Hepatocyte (in vitro differentiated cells): Measurements from ENCODE around the gene TLE6. TPM values are rescaled to one million over a fixed set of nuclear protein-coding genes. Genes with fewer than 3 reads are reported as not detected.
A peak's percentile ranks its signal among the peaks of the same experiment; 100 is the strongest.

Source experiments
- DNase-seq: peaks from one replicate; pipeline ENCODE4 v3.0.0-alpha.2; 2016; ENCODE audit warnings: low spot score
- H2AFZ ChIP-seq: fragments of 200-600 bp; sonication (generic); 2 replicates; pipeline ENCODE4 v1.6.0; 2016; ENCODE audit warnings: antibody characterized with exemption, mild to moderate bottlenecking
- H3K27ac ChIP-seq: fragments of 200-600 bp; sonication (generic); 2 replicates; pipeline ENCODE4 v1.5.1; 2016; ENCODE audit warnings: mild to moderate bottlenecking
- H3K27me3 ChIP-seq: fragments of 200-600 bp; sonication (generic); 2 replicates; pipeline ENCODE4 v1.6.1; 2016
- H3K36me3 ChIP-seq: fragments of 200-600 bp; sonication (generic); replicated peaks from 2 replicates; pipeline ENCODE4 v1.5.1; 2016; ENCODE audit warnings: low read depth; ENCODE audit not compliant: insufficient read depth
- H3K4me1 ChIP-seq: fragments of 200-600 bp; sonication (generic); 2 replicates; pipeline ENCODE4 v1.5.1; 2016; ENCODE audit warnings: mild to moderate bottlenecking, moderate library complexity; ENCODE audit not compliant: insufficient read depth
- H3K4me2 ChIP-seq: fragments of 200-600 bp; sonication (generic); 2 replicates; pipeline ENCODE4 v1.6.0; 2016
- H3K4me3 ChIP-seq: fragments of 200-600 bp; sonication (generic); 2 replicates; pipeline ENCODE4 v1.5.1; 2016; ENCODE audit warnings: mild to moderate bottlenecking
- H3K79me2 ChIP-seq: fragments of 200-600 bp; sonication (generic); 2 replicates; pipeline ENCODE4 v1.6.0; 2017; ENCODE audit warnings: mild to moderate bottlenecking
- H3K9me2 ChIP-seq: fragments of 200-600 bp; sonication (generic); replicated peaks from 2 replicates; pipeline ENCODE4 v1.6.0; 2017; ENCODE audit warnings: mild to moderate bottlenecking; ENCODE audit not compliant: insufficient read depth
- H3K9me3 ChIP-seq: fragments of 200-600 bp; sonication (generic); 2 replicates; pipeline ENCODE4 v1.5.1; 2016; ENCODE audit warnings: low read depth, mild to moderate bottlenecking
- H4K20me1 ChIP-seq: fragments of 200-600 bp; sonication (generic); 2 replicates; pipeline ENCODE4 v1.6.0; 2016; ENCODE audit warnings: mild to moderate bottlenecking; ENCODE audit not compliant: insufficient read depth, poor library complexity, severe bottlenecking
- EZH2 ChIP-seq: fragments of 200-600 bp; sonication (generic); IDR thresholded peaks from 2 replicates; pipeline ENCODE4 v1.6.1; 2016; ENCODE audit warnings: antibody characterized with exemption, mild to moderate bottlenecking, borderline replicate concordance
- EZH2phosphoT487 ChIP-seq: fragments of 200-600 bp; sonication (generic); IDR thresholded peaks from one replicate; pipeline ENCODE4 v1.6.1; 2018; ENCODE audit warnings: antibody characterized with exemption, mild to moderate bottlenecking, low read depth, moderate library complexity; ENCODE audit not compliant: unreplicated experiment, severe bottlenecking
- WGBS: methylation state at CpG from one replicate; pipeline ENCODE4 v1.1.6; 2016; ENCODE audit warnings: low lambda C conversion rate; ENCODE audit errors: missing lambda C conversion rate; 5-methylcytosine and 5-hydroxymethylcytosine counted together
- polyA plus RNA-seq: library from polyadenylated mRNA; unstranded; fragments of >200 nt; fragmentation: Nextera tagmentation; extraction: Ambion mirVana; gene quantifications from 2 replicates; pipeline ENCODE4 v1.2.1, GENCODE V29; 2016
- total RNA-seq: library from RNA; depleted of rRNA; stranded (reverse); fragments of >200 nt; gene quantifications from 2 replicates; pipeline ENCODE4 v1.2.3, GENCODE V29; 2014
- TF ChIP-seq, protein P1 (sequence below): fragments of 200-600 bp; sonication (generic); IDR thresholded peaks from 2 replicates; pipeline ENCODE4 v1.5.1; 2016; ENCODE audit warnings: antibody characterized with exemption, mild to moderate bottlenecking; ENCODE audit not compliant: poor library complexity

The TLE6 gene
- total and polyA plus RNA-seq, 2 experiments from 2014 or later: 1.2 to 4.7 TPM

DNA sequence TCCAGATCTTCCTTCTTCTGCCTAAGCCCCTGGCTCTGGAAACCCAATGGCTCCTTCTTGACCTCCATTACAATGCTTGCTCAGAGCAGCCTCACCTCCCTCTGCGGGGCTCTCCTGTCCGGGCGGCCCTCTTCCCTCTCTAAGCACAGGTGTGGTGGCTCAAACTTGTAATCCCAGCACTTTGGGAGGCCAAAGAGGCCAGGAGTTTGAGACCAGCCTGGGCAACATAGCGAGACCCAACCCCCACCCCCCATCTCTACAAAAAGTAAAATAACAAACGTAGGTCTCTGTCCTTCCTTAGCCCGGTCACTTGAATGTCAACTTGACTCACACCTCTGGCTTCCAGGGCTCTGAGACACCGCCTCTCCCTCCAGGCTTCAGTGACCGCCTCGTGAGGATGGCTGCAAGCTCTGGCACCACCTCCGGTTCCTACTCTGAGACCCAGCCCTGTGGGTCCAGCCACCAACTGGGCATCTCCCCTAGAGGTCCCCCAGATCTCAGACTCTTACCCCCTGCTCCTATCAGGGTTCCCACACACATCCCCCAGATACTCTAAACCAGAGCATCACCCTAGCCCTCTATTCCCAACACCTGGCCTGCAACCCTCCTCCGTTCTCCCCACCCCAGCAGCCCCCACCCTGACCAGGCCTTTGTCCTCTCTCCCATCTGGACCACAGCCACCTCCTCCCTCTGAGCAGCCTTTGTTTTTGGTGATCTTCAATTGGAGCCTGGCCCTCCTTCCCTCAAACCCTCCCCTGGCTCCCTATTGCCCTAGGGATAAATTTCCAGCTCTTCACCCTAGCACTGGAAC is 56.4 kb downstream of the TLE6 start:
- Histone ChIP-seq H3K27ac (peak overlapping the region; percentile 85), H3K4me1 (peaks cover 28% of the 10 kb centered on the region), H3K4me3 (no peak overlapping the region), H3K36me3 (no peaks in the 10 kb centered on the region), H2AFZ (no peak overlapping the region), H3K27me3 (no peaks in the 10 kb centered on the region), H3K9me2 (no peaks in the 10 kb centered on the region), H4K20me1 (no peaks in the 10 kb centered on the region), H3K4me2 (peak overlapping the region; percentile 84), H3K79me2 (no peaks in the 10 kb centered on the region), H3K9me3 (no peaks in the 10 kb centered on the region)
- no peak for DNase-seq
- TF ChIP-seq EZH2phosphoT487 (no peak), EZH2 (no peak)
- TF ChIP-seq, protein P1, sequence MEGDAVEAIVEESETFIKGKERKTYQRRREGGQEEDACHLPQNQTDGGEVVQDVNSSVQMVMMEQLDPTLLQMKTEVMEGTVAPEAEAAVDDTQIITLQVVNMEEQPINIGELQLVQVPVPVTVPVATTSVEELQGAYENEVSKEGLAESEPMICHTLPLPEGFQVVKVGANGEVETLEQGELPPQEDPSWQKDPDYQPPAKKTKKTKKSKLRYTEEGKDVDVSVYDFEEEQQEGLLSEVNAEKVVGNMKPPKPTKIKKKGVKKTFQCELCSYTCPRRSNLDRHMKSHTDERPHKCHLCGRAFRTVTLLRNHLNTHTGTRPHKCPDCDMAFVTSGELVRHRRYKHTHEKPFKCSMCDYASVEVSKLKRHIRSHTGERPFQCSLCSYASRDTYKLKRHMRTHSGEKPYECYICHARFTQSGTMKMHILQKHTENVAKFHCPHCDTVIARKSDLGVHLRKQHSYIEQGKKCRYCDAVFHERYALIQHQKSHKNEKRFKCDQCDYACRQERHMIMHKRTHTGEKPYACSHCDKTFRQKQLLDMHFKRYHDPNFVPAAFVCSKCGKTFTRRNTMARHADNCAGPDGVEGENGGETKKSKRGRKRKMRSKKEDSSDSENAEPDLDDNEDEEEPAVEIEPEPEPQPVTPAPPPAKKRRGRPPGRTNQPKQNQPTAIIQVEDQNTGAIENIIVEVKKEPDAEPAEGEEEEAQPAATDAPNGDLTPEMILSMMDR: no peak
- 66% methylated on average over 11 of the region's 11 CpGs for WGBS

DNA sequence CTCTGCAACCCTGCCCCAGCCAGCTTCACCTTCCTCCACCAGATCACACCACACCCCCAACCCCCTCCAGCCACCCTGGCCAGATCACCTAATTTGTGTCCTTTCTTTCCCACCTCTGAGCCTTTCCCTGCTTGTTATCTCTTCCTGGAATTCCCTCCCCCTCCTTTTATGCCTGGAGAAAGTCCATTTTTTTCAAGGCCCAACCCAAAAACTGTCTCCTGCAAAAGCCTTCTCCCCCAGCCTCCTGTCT is 57.0 kb downstream of the TLE6 start:
- H3K27me3 ChIP-seq: no peaks in the 10 kb centered on the region
- H3K36me3 ChIP-seq: no peaks in the 10 kb centered on the region
- no peaks in the 10 kb centered on the region for H3K9me3 ChIP-seq
- H3K27ac ChIP-seq: peak overlapping the region; percentile 85
- DNase-seq: no peak
- TF ChIP-seq, protein P1: no peak
- TF ChIP-seq EZH2 (no peak), EZH2phosphoT487 (no peak)
- H3K4me3 ChIP-seq: no peak overlapping the region
- H3K4me1 ChIP-seq: peaks cover 27% of the 10 kb centered on the region
- H3K79me2 ChIP-seq: no peaks in the 10 kb centered on the region
- H3K4me2 ChIP-seq: peak overlapping the region; percentile 84
- peak overlapping the region; percentile 30 for H2AFZ ChIP-seq
- no peaks in the 10 kb centered on the region for H4K20me1 ChIP-seq
- no peaks in the 10 kb centered on the region for H3K9me2 ChIP-seq

DNA sequence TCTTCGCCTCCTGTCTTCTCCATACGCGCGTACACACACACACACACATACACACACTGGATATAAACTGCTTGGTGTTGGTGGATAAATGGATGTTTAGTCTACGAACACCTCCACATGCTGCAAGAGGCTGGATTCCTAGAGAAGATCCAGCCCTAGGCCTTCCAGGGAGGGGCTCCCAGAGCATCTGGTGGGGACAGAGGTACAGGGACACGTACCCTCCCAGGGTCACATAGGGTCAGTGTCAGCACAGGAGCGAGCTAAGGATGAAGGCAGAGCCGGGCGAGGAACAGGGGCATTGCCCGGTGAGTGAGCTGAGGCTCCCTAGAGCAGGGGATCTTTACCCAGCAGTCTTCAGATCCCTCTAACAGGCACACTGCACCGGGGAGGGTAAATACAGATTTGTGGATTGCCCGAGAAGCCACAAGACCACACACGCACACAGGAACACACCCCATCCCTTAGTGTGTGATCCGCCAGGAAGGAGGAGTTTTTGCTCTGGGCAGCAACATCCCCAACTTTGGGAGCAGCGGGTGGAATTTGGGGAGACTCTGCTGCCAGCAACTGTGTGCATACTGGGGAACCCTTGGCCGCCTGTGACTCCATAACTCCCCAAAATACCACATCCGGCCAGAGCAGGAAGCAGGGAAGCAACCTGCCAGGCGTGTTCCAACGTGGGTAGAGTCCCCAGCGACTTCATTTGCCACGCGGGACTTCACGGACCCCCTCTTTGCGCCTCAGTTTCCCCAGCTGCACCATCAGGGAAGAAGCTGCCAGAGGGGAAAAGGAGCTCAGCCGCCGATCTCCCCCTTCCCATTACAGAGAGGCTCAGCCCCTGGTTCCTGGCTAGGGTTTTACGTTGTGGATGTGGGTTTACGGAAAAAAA is 57.5 kb downstream of the TLE6 start:
- Histone ChIP-seq H3K9me2 (no peaks in the 10 kb centered on the region), H3K4me2 (peak overlapping the region; percentile 84), H3K9me3 (no peaks in the 10 kb centered on the region), H3K27me3 (no peaks in the 10 kb centered on the region), H3K4me1 (peaks cover 23% of the 10 kb centered on the region), H3K79me2 (no peaks in the 10 kb centered on the region), H2AFZ (peak overlapping the region; percentile 30), H4K20me1 (no peaks in the 10 kb centered on the region), H3K36me3 (no peaks in the 10 kb centered on the region), H3K4me3 (peak overlapping the region; percentile 14), H3K27ac (peak overlapping the region; percentile 85)
- DNase-seq: peak; percentile 62
- 3% methylated on average over 28 of the region's 28 CpGs for WGBS
- no peak for TF ChIP-seq EZH2phosphoT487
- no peak for TF ChIP-seq EZH2
- TF ChIP-seq, protein P1: no peak
